ENCODE results near the gene CPEB4. TPM values are rescaled to one million over a fixed set of nuclear protein-coding genes. Genes with fewer than 3 reads are reported as not detected.

CPEB4 gene
- total RNA-seq, 1 donor from 2014 or later: 37.4 TPM

- Histone ChIP-seq H3K4me3 (no peak overlapping the region), H3K9me3 (no peaks in the 10 kb centered on the region), H3K36me3 (no peaks in the 10 kb centered on the region), H3K4me1 (no peaks in the 10 kb centered on the region), H3K27me3 (no peaks in the 10 kb centered on the region), H3K27ac (no peak overlapping the region)
- TF ChIP-seq CTCF (IDR thresholded peaks at IDR 0.05): no peak
- DNase-seq (ENCODE audit: low spot score in 2 of 2): no peak
- intact Hi-C loops (cut with DNase I): loop anchor here (5.0 kb wide), 3 partner anchors 32 to 102 kb away; no protein-coding TSS in a partner anchor
Measured at GRCh38 chr5:173884402-173885053, 3.6 kb upstream of the CPEB4 start.

GRCh38 chr5:173885054-173885443 is 3.1 kb upstream of the CPEB4 start:
- no peaks in the 10 kb centered on the region for H3K27me3 ChIP-seq
- no peaks in the 10 kb centered on the region for H3K4me1 ChIP-seq
- no peak for DNase-seq (ENCODE audit: low spot score in 2 of 2)
- intact Hi-C loops (cut with DNase I): loop anchor here (5.0 kb wide), 3 partner anchors 33 to 103 kb away; no protein-coding TSS in a partner anchor
- H3K9me3 ChIP-seq: no peaks in the 10 kb centered on the region
- TF ChIP-seq CTCF (IDR thresholded peaks at IDR 0.05): no peak
- H3K36me3 ChIP-seq: no peaks in the 10 kb centered on the region
- no peak overlapping the region for H3K27ac ChIP-seq
- no peak overlapping the region for H3K4me3 ChIP-seq

- intact Hi-C loops (cut with DNase I): loop anchor here (5.0 kb wide), 3 partner anchors 33 to 103 kb away; no protein-coding TSS in a partner anchor
- no peaks in the 10 kb centered on the region for H3K27me3 ChIP-seq
- H3K9me3 ChIP-seq: no peaks in the 10 kb centered on the region
- H3K27ac ChIP-seq: no peak overlapping the region
- H3K4me1 ChIP-seq: no peaks in the 10 kb centered on the region
- H3K36me3 ChIP-seq: no peaks in the 10 kb centered on the region
- no peak overlapping the region for H3K4me3 ChIP-seq
- peak in 1 of 2 donors; percentile 67 for DNase-seq (ENCODE audit: low spot score in 2 of 2)
- TF ChIP-seq CTCF (IDR thresholded peaks at IDR 0.05): no peak
Measured at GRCh38 chr5:173885475-173886010, 2.6 kb upstream of the CPEB4 start.

- no peak for DNase-seq (ENCODE audit: low spot score in 2 of 2)
- Histone ChIP-seq H3K36me3 (no peaks in the 10 kb centered on the region), H3K9me3 (no peaks in the 10 kb centered on the region), H3K4me1 (no peaks in the 10 kb centered on the region), H3K4me3 (no peak overlapping the region), H3K27me3 (no peaks in the 10 kb centered on the region), H3K27ac (no peak overlapping the region)
- no peak for TF ChIP-seq CTCF (IDR thresholded peaks at IDR 0.05)
- intact Hi-C loops (cut with DNase I): loop anchor here (5.0 kb wide), 3 partner anchors 34 to 104 kb away; no protein-coding TSS in a partner anchor
Measured at GRCh38 chr5:173886150-173886549, 2.0 kb upstream of the CPEB4 start.

- Histone ChIP-seq H3K9me3 (no peaks in the 10 kb centered on the region), H3K36me3 (no peaks in the 10 kb centered on the region), H3K4me3 (peak overlapping the region; percentile 78 to 86), H3K27me3 (no peaks in the 10 kb centered on the region), H3K27ac (peak overlapping the region; percentile 84 to 90), H3K4me1 (peaks cover 0 to 2% of the 10 kb centered on the region in 2 donors)
- intact Hi-C loops (cut with DNase I): loop anchor here (1.0 to 5.0 kb wide), 5 partner anchors 36 to 272 kb away; partner anchors contain the start of gene BOD1
- no peak for DNase-seq (ENCODE audit: low spot score in 2 of 2)
- no peak for TF ChIP-seq CTCF (IDR thresholded peaks at IDR 0.05)
Measured at GRCh38 chr5:173888473-173889131, 453 bp downstream of the CPEB4 start.

Data from ascending aorta (tissue), 2 donors.